GM15510 (cell line): ENCODE measurements around the gene POC1A.

Experiments used
- POLR2A ChIP-seq: IDR thresholded peaks from 3 replicates; pipeline ENCODE4 v1.6.1; 2011; ENCODE audit warnings: borderline replicate concordance; ENCODE audit not compliant: insufficient read length; ENCODE audit errors: extremely low read depth

The POC1A gene

DNA sequence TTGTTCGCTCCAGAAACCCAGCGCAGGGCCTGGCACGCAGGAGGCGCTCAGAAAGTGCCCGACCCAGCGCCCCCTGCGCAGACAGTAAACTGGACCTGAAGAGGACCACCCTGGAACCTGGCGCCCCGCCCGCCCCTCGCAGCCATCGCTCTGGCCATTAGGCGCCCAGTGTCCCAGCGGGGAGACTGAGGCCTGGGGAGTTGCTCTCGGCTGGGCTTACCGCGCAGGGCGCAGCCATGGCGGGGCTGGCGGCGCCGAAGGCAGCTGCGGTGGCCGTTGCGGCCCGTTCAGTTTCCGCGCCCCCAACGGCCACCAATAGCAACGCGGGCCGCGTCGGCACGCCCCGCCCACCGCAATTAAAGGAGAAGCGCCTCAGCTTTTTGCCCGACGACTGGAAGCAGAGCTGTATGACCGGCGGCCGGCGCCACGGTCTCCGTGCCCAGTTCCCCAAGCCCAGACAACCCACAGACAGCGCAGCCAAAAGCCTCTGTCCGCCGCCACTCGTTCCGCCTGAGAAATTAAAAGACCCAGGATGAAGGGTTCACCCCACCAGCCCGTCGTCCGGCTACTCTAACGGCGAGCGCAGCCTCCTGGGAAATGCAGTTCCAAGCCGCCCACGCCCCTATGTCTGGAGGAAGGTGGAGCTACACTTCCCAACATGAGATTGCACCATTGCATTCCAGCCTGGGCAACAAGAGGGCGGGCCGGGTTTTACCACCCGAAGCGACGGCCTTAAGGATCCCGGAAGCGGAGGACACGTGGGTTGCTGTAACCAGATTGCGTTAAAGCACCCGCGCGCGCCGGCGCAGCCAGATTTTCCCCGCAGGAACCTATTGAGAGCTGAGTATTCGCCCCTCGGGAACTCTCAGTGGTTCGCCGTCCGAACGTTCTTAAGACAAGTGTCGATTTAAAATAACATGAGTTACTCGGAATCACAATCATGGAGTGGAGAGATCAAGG, at the start of gene POC1A:
TSS of gene POC1A (minus strand) at position 289 of the 960 bp plus-strand sequence. CDS start at position 238, 51 bp downstream.
- peak; percentile 66 for TF ChIP-seq POLR2A

DNA sequence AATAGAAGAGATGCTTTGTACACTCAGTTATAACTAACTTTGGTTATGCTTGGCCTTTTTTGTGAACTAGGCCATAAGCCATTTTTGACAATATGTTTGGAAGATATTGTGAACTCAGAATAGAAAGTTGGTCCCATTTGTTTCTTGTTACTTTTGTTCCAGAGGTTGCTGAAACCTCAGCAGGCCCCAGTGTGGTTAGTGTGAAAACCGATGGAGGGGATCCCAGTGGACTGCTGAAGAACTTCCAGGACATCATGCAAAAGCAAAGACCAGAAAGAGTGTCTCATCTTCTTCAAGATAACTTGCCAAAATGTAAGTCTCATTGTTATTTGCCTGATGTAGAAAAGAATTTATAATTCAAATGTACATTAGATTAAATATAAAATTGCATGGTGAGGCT, 49.5 kb upstream of the POC1A start:
- TF ChIP-seq POLR2A, result no peak

DNA sequence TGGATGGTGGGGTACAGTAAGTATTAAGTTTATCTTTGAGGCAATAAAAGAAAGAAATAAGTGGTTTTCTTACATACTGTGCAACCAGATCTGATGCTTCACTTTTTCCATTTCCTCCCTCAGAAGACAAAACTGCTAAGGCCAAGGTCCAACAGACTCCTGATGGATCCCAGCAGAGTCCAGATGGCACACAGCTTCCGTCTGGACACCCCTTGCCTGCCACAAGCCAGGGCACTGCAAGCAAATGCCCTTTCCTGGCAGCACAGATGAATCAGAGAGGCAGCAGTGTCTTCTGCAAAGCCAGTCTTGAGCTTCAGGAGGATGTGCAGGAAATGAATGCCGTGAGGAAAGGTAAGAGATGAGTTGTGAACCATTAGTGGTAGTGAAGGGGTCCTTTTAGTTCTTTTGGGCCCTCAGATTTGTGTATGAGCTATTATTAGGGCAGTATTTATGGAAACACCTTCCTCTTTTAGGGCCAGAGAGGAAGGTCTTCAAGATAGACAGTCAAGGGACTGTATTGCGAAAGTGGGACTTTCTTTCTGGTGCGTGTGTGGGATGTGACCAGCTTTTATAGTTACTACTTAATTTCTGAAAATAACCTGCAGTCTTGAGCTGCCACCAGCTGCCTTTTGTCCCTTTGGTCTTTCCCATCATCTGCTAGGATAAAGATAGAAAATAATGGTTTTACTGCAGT, 48.3 kb upstream of the POC1A start:
- TF ChIP-seq POLR2A, result no peak

DNA sequence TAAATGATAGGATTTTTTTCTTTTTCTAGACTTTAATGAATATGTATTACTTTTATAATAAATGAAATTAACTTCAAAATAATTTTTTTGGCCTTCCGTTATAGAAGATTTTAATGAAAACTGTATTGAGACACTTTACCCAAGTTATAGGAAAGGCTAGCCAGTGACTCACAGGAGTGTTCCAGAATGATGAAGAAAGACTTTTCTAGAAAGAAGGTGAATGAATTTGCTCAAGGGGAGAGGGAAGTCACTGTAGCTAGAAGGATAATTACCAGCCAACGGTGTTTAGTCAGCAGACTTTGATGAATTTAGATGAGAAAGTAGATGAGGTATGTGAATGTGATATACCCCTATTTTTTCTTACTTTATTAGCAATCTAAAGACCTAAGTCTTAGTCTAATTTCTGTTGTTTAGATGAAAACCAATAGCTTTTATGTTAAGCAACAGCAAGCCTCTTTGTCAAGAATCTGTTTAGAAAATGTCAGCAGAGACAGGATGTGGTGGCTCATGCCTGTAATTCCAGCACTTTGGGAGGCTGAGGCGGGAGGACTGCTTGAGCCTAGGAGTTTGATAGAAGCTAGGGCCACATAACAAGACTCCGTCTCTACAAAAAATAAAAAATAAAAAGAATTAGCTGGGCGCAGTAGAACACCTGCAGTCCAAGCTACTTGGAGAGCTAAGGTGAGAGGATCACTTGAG, 46.9 kb upstream of the POC1A start:
- TF ChIP-seq POLR2A, result no peak

DNA sequence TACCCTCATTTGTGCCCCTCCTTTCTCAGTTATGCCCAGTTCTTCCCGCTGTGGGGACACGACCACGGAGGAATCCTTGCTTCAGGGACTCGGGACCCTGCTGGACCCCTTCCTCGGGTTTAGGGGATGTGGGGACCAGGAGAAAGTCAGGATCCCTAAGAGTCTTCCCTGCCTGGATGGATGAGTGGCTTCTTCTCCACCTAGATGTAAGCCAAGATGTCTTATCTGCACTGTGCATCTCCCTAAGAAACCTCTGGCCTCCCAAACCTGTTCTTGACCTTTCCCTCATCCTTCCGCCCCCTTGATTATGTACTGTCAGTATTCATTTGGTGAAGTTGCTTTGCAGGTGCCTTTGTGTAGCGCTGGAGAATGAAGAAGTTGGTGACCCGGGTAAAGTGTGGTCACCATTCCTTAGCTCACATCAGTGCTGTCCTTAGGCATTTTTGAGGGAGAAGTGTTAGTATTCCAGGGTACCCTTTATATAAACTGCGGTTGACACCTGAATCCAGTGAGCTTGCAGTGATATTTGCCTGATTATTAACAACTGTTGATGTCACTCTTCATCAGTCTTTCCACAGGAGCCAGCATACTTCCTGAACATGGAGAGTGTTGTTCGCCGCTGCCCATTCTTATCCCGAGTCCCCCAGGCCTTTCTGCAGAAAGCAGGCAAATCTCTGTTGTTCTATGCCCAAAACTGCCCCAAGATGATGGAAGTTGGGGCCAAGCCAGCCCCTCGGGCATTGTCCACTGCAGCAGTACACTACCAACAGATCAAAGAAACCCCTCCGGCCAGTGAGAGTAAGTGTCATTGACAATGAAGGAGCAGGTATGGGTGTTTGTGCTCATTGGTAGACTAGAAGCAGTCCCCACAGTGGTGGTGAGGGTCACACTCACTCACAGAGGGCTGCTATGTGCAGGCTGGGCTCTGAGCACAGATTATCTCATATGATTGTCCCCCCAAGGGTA, 44.7 kb upstream of the POC1A start:
- TF ChIP-seq POLR2A, result no peak

DNA sequence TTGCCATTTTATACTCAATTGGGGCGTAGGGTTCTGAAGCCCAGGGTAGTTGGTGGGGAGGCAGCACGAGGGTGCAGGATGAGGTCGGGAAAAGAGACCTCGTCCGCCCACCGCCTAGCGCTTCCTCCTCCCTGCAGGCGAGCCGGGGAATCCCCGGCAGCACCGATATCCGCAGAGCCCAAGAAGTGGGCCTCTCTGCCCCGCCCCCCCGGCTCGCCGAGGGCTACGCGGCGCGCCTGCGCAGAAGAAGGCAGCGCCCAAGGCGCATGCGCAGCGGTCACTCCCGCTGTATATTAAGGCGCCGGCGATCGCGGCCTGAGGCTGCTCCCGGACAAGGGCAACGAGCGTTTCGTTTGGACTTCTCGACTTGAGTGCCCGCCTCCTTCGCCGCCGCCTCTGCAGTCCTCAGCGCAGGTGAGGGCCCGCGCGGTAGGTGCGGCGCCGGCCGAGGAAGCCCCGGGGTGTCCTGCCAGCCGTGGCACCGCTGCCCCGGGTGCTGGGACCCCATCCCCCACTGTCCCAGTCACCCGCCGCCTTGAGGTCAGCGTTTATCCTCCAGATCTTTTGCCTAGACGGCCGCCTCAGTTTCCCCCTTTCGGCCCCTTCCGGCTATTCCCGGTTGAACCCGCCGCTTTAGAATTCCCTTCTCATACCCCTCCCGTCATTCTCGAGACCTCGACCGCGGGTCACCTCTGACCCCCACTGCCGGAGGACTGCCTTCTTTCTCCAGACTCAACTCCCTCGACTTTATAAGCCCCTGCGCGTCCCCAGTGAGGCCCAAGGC, 43.8 kb upstream of the POC1A start, which contains the start of gene ALAS1:
TSS of gene ALAS1 (plus strand) at position 319 of the 784 bp plus-strand sequence. CDS start 1,082 bp downstream, outside the sequence.
- peak; percentile 98 for TF ChIP-seq POLR2A

DNA sequence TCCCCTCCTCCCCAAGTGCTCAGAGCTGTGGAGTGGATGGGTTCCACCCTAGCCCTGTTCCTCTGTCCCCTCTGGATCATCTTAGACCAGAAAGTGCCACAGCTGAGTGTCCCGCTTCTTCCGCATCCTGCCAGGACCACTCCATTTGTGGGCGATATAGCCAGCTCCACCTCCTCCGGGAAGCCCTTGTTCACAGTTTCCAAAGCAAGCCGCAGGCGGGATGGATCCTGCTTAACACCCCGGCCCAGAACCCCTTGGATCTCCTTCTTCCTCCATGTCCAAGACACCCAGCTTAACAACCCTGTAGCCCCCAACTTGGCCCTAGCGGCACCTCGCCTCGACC, 43.2 kb upstream of the POC1A start:
- no peak for TF ChIP-seq POLR2A

DNA sequence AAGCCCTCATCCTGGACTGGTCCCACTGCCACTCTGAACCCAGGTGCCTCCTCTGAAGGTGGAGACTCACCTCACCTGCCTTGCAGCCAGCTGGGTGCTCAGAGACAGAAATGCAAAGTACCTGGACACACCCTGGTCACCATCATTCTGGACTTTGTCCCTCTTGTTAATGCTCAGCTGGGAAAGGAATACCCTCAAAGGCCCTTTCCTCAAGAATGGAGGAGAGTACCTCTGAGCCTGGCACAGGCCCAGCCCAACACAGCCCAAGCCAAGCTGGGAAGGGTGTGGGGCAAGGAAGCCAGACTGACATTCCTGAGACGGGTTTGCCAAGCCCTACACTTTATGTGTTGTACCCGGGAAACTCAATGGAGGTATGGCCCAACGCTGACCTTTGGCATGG, 42.8 kb upstream of the POC1A start:
- no peak for TF ChIP-seq POLR2A

DNA sequence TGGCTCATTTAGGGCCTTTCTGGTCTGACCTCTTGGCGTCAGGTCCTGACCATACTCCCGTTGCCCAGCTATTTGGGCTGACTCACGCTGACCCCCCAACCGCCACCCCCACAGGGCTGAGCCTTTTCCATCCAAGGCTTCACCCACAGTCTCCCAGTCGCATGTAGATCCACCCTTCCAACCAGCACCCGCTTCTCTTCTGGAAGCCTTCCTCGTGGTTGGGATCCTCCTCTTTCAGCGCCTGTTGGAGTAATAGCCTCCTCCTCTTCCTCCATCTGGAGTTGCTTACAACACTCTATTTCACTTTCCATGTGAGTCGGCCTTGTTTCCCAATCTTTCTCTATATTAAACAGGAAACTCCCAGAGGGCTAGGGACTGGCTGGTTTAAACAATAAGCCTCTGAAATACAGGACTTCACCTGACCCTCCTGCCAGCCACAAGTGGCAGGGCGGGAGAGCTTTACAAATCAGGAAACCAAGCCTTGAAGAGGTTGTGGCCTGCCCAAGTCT, 41.7 kb upstream of the POC1A start:
- no peak for TF ChIP-seq POLR2A

DNA sequence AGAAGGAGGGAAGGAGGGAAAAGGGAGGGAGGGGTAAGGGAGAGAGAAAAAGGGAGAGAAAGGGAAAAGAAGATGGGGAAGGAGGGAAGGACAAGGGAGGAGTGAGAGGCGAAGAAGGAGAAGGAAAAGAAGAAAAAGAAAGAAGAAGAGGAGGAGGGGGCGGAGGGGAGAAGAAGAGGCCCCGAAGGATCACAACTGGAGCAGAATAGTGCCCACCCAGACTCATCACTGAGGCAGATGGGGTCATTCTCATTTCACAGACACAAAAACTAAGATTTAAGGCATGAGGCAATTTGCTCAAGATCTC, 41.0 kb upstream of the POC1A start:
- TF ChIP-seq POLR2A, result no peak

DNA sequence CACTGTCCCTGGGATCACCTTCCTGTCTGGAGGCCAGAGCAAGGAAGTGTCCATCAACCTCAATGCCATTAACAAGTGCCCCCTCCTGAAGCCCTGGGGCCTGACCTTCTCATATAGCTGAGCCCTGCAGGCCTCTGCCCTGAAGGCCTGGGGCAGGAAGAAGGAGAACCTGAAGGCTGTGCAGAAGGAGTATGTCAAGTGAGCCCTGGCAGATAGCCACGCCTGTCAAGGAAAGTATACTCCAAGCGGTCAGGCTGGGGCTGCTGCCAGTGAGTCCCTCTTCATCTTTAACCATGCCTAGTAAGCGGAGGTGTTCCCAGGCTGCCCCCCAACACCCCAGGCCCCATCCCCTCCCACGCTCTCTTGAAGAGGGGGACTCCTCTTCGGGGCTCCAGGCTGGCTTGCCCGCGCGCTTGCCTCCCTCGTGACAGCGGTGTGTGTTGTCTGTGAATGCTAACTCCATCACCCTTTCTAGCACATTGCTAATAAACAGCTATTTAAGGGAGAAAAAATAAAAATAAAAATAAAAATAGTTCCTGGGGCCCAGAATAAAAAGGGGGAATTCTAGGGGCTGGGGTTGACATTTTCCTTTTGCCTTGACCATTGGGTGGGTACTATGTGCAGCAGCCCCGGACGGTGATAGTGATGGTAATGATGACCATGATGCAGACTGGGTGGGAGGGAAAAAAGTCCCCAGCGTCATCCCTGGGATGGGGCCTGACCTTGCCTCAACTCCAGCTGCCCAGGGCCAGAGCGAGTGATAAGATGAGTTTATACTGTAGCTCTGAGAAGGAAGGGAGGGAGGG, 40.5 kb upstream of the POC1A start:
- TF ChIP-seq POLR2A, result no peak

DNA sequence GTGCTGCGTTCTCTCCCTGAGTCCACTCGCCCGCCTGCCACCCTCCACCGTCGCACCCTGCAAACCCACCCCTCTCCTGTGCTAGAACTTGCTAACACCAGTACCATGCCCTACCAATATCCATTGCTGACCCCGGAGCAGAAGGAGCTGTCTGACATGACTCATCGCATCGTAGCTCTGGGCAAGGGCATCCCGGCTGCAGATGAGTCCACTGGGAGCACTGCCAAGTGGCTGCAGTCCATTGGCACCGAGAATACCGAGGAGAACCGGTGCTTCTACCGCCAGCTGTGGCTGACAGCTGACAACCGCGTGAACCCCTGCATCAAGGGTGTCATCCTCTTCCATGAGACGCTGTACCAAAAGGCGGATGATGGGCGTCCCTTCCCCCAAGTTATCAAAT, 38.8 kb upstream of the POC1A start:
- TF ChIP-seq POLR2A, result no peak

DNA sequence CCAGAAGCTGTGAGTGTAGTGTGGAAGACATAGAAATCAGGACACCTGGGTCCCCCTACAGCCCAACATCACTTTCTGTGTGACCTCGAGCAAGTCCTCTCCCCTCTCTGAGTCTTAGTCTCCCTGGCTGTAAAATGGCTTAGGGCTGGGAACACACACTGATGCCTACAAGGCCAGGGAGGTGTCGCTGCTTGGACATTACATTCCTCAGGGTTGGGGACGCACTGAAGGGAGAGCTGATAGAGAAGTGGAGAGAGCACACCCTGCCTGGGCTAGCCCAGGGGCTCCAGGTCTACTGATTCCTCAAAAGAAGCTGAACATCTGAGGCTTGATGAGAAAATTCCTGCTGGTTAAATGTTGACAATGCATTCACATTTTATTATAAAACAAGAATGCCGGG, 37.4 kb upstream of the POC1A start:
- no peak for TF ChIP-seq POLR2A
